DOHH2 (cell line): ENCODE results near the gene NEGR1.

Source experiments
- H3F3A ChIP-seq: fragments of 200-600 bp; sonication (generic), shearing (Covaris generic); 2 replicates; pipeline ENCODE4 v1.6.0; 2016; ENCODE audit warnings: antibody characterized with exemption, mild to moderate bottlenecking; ENCODE audit not compliant: control insufficient read depth, insufficient read depth
- H3K27ac ChIP-seq: fragments of 200-600 bp; sonication (generic); 2 replicates; pipeline ENCODE4 v1.5.1; 2014; ENCODE audit warnings: low read depth, mild to moderate bottlenecking, low read length, moderate library complexity
- H3K27me3 ChIP-seq: fragments of 200-600 bp; sonication (generic); 2 replicates; pipeline ENCODE4 v1.6.1; 2014; ENCODE audit warnings: mild to moderate bottlenecking, low read length, mixed read lengths; ENCODE audit not compliant: control insufficient read depth
- H3K36me3 ChIP-seq: fragments of 200-600 bp; sonication (generic); 2 replicates; pipeline ENCODE4 v1.6.1; 2014; ENCODE audit warnings: mild to moderate bottlenecking, low read length, moderate library complexity, mixed read lengths; ENCODE audit not compliant: control insufficient read depth
- H3K4me1 ChIP-seq: fragments of 200-600 bp; sonication (generic); 2 replicates; pipeline ENCODE4 v1.6.1; 2014; ENCODE audit warnings: mild to moderate bottlenecking, low read length, mixed read lengths; ENCODE audit not compliant: control insufficient read depth
- H3K4me2 ChIP-seq: fragments of 200-600 bp; sonication (generic); 2 replicates; pipeline ENCODE4 v1.6.0; 2014; ENCODE audit warnings: mild to moderate bottlenecking, low read length, moderate library complexity
- H3K4me3 ChIP-seq: fragments of 200-600 bp; sonication (generic); 2 replicates; pipeline ENCODE4 v1.5.1; 2014; ENCODE audit warnings: mild to moderate bottlenecking, low read length, mixed read lengths
- H3K79me2 ChIP-seq: fragments of 200-600 bp; sonication (generic); 2 replicates; pipeline ENCODE4 v1.6.1; 2014; ENCODE audit warnings: mild to moderate bottlenecking, low read length, mixed read lengths; ENCODE audit not compliant: control insufficient read depth
- H3K9me2 ChIP-seq: fragments of 200-600 bp; sonication (generic); replicated peaks from 2 replicates; pipeline ENCODE4 v1.6.1; 2014; ENCODE audit warnings: mild to moderate bottlenecking, low read length, mixed read lengths; ENCODE audit not compliant: control insufficient read depth
- H3K9me3 ChIP-seq: fragments of 200-600 bp; sonication (generic); 2 replicates; pipeline ENCODE4 v1.6.1; 2014; ENCODE audit warnings: antibody characterized with exemption, low read length, mixed read lengths; ENCODE audit not compliant: control insufficient read depth, insufficient read depth
- H4K20me1 ChIP-seq: fragments of 200-600 bp; sonication (generic); 2 replicates; pipeline ENCODE4 v1.6.0; 2014; ENCODE audit warnings: low read depth, mild to moderate bottlenecking, antibody characterized with exemption, low read length, moderate library complexity; ENCODE audit not compliant: control insufficient read depth, insufficient read depth
- CTCF ChIP-seq: fragments of 200-600 bp; sonication (generic); IDR thresholded peaks from one replicate; pipeline ENCODE4 v1.5.1; 2014; ENCODE audit warnings: antibody characterized with exemption, mild to moderate bottlenecking, low read depth, low read length; ENCODE audit not compliant: poor library complexity, severe bottlenecking
- EZH2phosphoT487 ChIP-seq: fragments of 200-600 bp; sonication (generic); IDR thresholded peaks from 2 replicates; pipeline ENCODE4 v1.6.1; 2017; ENCODE audit warnings: borderline replicate concordance, mild to moderate bottlenecking, antibody characterized with exemption, low read length, moderate library complexity, mixed read lengths

NEGR1 gene

GRCh38 chr1:71809085-71809484 lies 473.3 kb downstream of the NEGR1 start:
- Histone ChIP-seq H3K4me2 (no peak overlapping the region), H3K4me3 (no peak overlapping the region), H3K9me3 (no peaks in the 10 kb centered on the region), H3K36me3 (no peaks in the 10 kb centered on the region), H3K9me2 (no peaks in the 10 kb centered on the region), H3K79me2 (no peaks in the 10 kb centered on the region), H4K20me1 (no peaks in the 10 kb centered on the region), H3F3A (no peaks in the 10 kb centered on the region), H3K27ac (no peak overlapping the region), H3K4me1 (no peaks in the 10 kb centered on the region), H3K27me3 (no peaks in the 10 kb centered on the region)
- no peak for TF ChIP-seq EZH2phosphoT487
- TF ChIP-seq CTCF: no peak

- no peak overlapping the region for H3K4me2 ChIP-seq
- H3F3A ChIP-seq: no peaks in the 10 kb centered on the region
- TF ChIP-seq EZH2phosphoT487: no peak
- TF ChIP-seq CTCF: no peak
- H3K9me2 ChIP-seq: no peaks in the 10 kb centered on the region
- no peaks in the 10 kb centered on the region for H3K79me2 ChIP-seq
- no peak overlapping the region for H3K27ac ChIP-seq
- no peaks in the 10 kb centered on the region for H3K36me3 ChIP-seq
- H3K9me3 ChIP-seq: no peaks in the 10 kb centered on the region
- H3K4me3 ChIP-seq: no peak overlapping the region
- no peaks in the 10 kb centered on the region for H4K20me1 ChIP-seq
- no peaks in the 10 kb centered on the region for H3K27me3 ChIP-seq
- H3K4me1 ChIP-seq: no peaks in the 10 kb centered on the region
These were observed 478.2 kb downstream of the NEGR1 start for GRCh38 chr1:71804140-71804539.

- TF ChIP-seq EZH2phosphoT487 (no peak), CTCF (no peak)
- no peak overlapping the region for H3K27ac ChIP-seq
- H3K79me2 ChIP-seq: no peaks in the 10 kb centered on the region
- H3F3A ChIP-seq: no peaks in the 10 kb centered on the region
- H3K27me3 ChIP-seq: no peaks in the 10 kb centered on the region
- no peaks in the 10 kb centered on the region for H4K20me1 ChIP-seq
- peaks cover 11% of the 10 kb centered on the region for H3K4me1 ChIP-seq
- H3K4me3 ChIP-seq: no peak overlapping the region
- no peaks in the 10 kb centered on the region for H3K9me3 ChIP-seq
- no peak overlapping the region for H3K4me2 ChIP-seq
- no peaks in the 10 kb centered on the region for H3K9me2 ChIP-seq
- H3K36me3 ChIP-seq: no peaks in the 10 kb centered on the region
These were observed 486.3 kb downstream of the NEGR1 start for GRCh38 chr1:71796006-71796405.

- peaks cover 11% of the 10 kb centered on the region for H3K4me1 ChIP-seq
These were observed 490.1 kb downstream of the NEGR1 start for GRCh38 chr1:71792264-71792663.

More at GRCh38 chr1:71792264-71792663, 490.1 kb downstream of the NEGR1 start:
- Histone ChIP-seq H3K36me3 (no peaks in the 10 kb centered on the region), H3K79me2 (no peaks in the 10 kb centered on the region), H3K27ac (no peak overlapping the region), H3K9me2 (no peaks in the 10 kb centered on the region), H3K27me3 (no peaks in the 10 kb centered on the region), H3F3A (no peaks in the 10 kb centered on the region), H3K4me2 (no peak overlapping the region), H3K9me3 (no peaks in the 10 kb centered on the region), H4K20me1 (no peaks in the 10 kb centered on the region), H3K4me3 (no peak overlapping the region)
- TF ChIP-seq EZH2phosphoT487: no peak
- no peak for TF ChIP-seq CTCF
